ENCODE measurements around the gene LAMC2.

DNA sequence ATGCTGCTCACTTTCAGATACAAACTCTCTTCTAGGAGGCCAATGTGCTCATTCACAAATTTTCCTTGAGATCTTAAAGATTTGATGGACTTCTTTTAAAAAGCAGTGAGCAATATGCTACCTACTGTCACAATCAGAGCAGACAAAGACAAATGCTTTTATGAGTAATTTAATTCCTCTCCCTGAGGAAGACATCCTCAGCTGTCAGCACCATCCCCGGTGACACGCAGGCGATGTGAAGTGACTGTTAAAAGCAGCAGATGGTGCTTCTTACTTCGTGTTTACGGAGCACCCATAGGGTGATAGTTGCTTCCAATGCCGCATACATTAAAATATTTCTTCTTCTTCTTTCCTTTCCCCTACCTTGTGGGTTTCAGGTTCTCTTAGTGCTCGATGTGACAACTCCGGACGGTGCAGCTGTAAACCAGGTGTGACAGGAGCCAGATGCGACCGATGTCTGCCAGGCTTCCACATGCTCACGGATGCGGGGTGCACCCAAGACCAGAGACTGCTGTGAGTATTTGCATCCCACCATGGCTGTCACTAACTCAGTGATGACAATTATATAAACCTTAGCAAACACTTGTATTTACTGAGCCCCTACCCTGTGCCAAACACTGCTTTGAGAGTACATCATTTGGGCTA lies 29.1 kb downstream of the LAMC2 start:
- no peak for TF ChIP-seq POLR2A (IDR thresholded peaks at IDR 0.05)
- TF ChIP-seq, protein P1, sequence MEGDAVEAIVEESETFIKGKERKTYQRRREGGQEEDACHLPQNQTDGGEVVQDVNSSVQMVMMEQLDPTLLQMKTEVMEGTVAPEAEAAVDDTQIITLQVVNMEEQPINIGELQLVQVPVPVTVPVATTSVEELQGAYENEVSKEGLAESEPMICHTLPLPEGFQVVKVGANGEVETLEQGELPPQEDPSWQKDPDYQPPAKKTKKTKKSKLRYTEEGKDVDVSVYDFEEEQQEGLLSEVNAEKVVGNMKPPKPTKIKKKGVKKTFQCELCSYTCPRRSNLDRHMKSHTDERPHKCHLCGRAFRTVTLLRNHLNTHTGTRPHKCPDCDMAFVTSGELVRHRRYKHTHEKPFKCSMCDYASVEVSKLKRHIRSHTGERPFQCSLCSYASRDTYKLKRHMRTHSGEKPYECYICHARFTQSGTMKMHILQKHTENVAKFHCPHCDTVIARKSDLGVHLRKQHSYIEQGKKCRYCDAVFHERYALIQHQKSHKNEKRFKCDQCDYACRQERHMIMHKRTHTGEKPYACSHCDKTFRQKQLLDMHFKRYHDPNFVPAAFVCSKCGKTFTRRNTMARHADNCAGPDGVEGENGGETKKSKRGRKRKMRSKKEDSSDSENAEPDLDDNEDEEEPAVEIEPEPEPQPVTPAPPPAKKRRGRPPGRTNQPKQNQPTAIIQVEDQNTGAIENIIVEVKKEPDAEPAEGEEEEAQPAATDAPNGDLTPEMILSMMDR (IDR thresholded peaks at IDR 0.05) = no peak
